Measurements from ENCODE around the gene SMIM21.

SMIM21 gene

DNA sequence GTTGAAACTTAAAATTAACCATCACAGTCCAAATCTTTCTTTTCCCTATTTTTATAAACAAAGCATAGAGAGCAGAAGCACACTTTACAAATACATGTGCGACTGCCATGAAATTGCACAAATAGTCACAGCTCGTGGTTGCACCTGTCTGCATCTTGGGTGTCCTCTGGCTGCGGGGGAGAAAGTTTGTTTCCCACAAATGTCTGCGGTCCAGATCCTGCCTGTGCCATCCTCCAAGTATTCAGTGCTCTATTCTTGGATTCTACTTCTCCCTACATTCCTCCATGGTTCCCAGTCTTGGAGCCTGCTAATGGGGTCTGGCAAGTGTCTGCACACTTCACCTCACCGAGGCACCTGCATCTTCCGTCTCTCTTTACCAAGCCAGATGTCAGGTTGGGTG is 52.2 kb downstream of the SMIM21 start:
- DNase-seq, result no peak

DNA sequence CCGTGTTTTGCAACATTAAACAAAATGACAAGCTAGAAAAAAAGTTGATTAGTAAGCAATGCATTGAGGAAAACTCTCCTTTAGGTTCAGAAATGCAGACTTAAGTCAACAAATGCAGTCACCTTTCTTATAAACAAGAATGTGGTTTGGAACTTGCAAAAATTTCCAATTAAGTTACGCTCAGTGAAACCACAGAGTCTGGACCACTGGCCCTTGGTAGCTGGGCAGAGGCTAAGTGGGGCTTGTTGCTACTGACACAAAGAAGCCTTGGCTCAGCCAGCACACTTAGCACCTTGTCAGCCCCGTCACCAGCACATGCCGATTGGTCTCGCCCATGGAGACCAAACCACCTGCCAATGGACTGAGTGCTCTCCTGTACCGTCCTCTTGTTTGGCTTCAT is 53.0 kb downstream of the SMIM21 start:
- no peak for DNase-seq

DNA sequence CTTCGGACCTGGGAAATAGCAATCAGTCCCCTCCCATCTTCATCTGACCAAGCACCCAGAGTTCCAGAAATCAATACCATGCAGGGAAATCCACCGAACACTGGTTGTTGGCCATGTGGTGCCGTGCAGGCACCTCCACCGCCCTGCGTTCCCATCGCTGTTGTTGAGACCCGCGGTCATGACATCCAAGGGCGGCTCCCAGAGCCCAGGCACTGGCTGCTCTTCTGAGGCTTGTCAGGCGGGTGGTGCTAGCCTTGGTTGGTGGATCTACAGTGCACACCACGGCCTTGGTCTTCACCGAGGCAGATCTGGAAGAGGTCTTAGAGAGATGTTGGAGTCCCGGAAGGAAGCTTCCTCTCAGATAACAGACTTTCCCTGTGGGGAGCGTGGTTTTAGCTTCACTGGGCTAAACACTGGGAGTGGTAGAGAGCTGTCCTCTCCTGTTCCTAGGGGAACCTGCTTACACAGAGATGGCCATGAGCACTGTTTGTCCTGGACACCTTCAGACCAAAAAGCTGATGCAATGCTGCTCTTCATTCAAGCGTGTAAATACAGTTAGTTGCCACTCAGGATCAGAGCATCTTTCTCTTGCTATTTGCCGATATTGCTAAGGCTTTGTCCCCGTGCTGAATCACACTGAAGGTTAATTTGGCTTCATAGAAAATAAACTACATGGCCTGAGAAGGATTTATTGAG is 58.3 kb downstream of the SMIM21 start:
- DNase-seq, result no peak

DNA sequence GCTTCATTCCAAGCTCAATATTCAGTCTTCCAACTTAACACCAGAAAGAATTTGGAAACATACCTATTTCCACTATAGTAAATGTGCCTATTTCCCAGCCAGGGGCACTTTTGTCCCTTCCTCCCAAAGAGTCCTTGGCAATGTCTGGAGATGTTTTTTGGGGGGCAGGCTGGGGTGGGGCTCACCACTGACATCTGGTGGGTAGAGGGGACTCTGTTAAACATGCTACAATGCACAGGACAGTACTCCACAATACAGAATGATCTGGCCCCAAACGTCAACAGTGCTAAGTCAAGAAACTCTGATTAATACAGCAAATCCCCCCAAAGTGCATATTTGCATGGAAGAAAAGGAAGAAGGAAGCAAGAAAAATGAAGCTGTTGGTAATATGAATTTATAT is 61.7 kb downstream of the SMIM21 start:
- no peak for DNase-seq

DNA sequence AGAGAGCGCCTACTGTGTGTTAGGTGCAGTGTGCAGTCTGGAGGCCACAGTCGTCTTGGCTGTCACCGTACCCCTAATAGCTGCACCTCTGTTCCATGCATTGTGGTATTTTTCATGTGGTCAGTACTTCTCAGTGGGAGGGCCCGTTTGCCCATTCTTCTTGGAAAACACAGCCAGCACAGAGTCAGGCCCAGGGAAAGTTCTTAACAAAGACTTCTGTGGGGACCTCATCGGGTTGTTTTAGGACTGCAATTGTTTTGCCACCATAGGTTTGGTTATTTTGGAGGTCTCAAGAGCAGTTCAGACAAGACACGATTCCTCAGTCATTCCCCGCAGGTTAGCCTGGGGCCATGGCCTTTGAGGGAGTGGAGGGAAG is 62.3 kb downstream of the SMIM21 start:
- no peak for DNase-seq

DNA sequence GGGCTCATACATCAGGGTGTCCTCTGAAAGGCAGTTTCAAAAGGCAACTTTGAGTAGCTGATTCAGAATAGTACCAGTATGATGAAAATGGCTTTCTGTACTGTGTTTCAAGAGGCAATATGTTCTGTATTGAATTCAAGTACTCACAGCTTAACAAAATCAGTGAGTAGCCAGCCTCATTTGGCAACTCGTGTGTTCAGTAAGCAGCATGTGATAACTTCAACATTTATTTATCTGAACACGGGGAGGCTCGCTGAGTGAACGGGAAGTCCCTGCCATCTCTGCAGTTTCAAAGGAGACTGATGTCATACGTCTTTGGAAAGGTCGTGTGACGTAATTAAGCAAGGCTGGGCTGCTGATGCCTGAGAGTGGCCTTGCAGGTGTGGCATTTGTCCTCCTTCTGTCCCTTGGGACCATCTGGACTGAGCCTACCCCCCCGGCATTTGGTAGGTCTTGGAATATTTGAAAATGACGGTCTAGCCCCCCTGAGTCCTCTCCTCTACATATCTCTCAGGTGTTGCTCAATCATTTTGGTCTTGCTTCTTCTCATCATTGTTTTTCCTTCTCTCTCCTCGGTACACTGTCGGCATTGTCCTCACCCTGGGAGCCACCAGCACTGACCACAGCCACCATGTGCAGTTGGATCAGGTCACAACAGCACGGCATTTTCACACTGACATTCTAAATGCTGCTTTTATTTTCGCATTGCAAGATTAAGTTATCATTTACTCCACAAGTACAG is 62.8 kb downstream of the SMIM21 start:
- DNase-seq, result no peak

DNA sequence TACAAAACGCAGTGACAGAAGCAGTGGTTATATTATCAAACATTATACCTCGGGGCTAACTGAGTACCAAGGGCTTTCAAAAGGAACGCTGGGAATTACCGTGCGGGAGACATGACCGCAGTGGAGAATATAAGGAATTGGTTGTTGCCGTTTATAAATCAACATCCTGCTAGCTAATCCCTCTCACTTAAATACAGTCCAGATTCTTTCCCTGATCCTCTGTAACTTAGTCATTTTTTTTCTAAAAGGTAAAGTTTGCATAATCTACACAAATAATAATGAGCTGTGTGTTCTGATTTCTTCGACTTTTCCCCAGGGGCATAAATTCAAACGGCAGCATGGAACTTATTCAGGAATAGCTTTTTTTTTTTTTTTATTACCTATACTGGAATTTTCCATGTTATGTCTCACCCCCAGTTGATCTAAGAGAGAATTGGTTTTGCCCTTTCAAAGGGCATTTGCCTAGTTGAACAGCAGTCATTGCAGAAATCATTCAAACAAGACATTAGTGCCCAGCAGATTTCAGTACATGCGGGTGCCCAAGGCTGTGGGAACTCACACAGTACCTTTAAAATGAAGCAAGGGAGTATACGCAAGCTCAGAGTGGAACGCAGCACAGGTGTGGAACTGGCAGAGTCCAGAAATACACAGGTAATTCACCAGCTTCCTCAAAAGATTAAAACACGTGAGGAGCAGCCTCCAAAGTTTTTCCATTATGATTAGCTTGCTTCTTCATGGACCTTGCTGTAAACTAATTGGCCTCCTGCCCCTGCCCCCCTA is 63.9 kb downstream of the SMIM21 start:
- no peak for DNase-seq

DNA sequence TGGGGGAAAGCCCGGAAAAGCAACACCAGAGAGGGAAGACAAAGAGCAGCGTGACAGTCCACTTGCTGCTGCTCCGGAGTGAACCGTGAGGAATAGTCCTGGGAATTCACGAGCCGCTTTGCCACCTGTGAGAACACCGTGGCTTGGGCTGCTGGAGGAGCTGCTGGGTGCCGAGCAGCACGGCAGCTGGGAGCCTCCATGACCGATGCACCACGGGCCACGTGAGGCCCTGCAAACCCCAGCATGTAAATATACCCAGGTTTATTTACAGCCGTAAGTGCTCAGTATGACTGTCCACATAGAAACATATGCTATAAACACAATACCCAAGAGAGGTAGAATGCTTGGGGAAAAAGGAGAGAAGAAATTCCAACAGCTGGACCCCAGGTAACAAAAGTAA is 65.1 kb downstream of the SMIM21 start:
- no peak for DNase-seq

DNA sequence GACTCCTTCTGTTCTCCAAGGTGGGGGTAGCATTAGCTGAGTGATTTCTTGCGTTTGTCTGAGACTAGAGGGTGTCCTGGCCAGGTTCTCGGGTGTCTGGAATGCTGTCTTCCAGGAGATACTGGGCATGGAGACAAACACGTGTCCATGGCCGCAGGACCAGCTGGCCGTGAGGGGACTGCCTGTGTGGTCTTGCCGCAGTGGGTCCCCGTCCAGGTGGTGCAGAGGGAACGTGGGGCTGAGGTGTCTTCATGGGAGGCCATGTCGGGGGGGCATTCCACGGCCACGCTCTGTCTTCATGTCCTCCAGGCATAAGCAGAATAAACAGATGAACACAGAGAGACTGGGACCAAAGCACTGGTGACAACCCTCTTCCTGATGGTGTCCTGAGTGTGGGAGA is 66.6 kb downstream of the SMIM21 start:
- DNase-seq, result no peak

DNA sequence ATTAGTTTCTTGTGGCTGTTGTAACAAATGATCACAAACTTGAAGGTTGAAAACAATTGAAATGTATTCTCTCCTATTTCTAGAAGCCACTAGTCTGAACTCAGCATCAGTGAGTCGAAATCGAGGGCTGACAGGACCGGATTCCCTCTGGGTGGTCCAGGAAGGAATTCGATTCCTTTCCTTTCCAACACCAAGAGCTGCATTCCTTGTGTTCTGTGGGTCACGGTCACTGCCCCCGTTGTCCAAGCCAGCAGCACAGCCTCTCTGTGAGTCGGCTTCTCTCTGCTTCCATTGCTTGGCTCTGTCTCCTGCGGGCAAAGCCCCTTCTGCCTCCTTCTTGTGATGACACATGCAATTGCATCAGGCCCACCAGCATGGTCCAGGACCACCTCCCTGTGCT is 67.3 kb downstream of the SMIM21 start:
- DNase-seq, result no peak

All from hippocampal formation (tissue), 2 donors.